Testis (tissue), 2 donors: ENCODE measurements around the gene ADRA1B.

ENCODE experiments used
- CTCF ChIP-seq, 3 experiments: fragments of 450-650 bp in 2 of 3; fragments of 200-600 bp in 1 of 3; sonication (generic) in 1 of 3; IDR thresholded peaks; one replicate each; pipeline ENCODE4 v1.5.1; 2016 to 2019; ENCODE audit warnings: antibody characterized with exemption in 3 of 3, mild to moderate bottlenecking in 2 of 3, moderate library complexity in 1 of 3
- POLR2A ChIP-seq: fragments of 450-650 bp; IDR thresholded peaks from one replicate; pipeline ENCODE4 v1.6.1; 2017; ENCODE audit warnings: antibody characterized with exemption, mild to moderate bottlenecking, moderate library complexity

GRCh38 chr5:159933531-159934485, 17.5 kb downstream of the ADRA1B start:
- TF ChIP-seq POLR2A (no peak), CTCF (IDR thresholded peaks at IDR 0.05) (no peak)
